Measurements from ENCODE around the gene STEAP1B.

The STEAP1B gene

GRCh38 chr7:22403344-22403743, 96.6 kb downstream of the STEAP1B start:
- in situ Hi-C loops (cut with MboI; ENCODE audit: low sequenced_read_pairs) = no loop called here

- in situ Hi-C loops (cut with MboI; ENCODE audit: low sequenced_read_pairs) = no loop called here
Observed at GRCh38 chr7:22402250-22402649, 97.7 kb downstream of the STEAP1B start.

- in situ Hi-C loops (cut with MboI; ENCODE audit: low sequenced_read_pairs) = no loop called here
Observed at GRCh38 chr7:22400936-22401553, 98.9 kb downstream of the STEAP1B start.

DNA sequence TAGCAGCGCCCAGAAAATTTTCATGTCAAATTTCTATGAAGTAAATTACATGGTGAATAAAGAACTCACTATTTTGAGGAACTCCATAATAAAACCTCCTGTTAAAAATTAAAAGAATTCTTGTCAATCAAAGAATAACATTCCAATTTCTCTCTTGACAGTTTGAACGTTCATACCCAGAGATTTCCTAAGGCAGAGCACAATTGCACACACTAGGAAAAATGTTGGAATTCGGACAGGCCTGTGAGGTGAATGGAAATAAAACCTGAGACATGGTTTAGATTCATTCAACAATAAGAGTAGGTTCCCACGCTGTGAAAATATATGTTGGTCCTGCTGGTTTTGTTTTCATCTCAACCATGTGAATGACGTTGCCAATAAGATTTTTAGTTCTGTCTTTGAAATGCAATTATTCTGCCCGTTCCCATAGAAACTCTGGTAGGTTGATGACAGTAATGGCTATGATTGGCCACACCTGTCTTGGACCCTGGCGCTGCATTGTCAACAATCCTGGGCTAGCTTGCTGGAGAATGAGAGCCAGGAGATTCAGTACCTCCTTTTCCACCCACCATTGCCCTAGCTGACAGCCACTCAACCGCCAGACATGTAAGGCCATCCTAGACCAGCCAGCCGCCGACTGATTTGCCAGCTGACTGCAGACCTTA, 99.7 kb downstream of the STEAP1B start:
- in situ Hi-C loops (cut with MboI; ENCODE audit: low sequenced_read_pairs) = no loop called here

DNA sequence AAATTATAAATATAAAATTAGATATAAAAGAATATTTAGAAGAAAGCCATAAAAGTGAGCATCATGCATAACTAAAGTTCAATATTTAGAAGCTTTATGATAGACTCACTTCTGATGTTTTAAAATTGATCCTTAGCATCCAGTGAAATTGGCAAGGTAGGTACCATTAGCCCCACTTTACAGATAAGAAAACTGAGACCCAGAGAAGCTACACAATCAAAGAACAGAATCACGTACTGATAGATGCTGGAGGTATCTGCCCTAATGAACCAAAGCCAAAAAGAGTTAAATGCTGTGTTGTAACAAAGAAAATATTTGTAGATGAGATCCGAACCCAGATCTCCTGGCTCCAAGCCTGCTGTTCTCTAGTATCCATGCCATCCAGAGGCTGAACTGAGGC, 100.4 kb downstream of the STEAP1B start:
- in situ Hi-C loops (cut with MboI; ENCODE audit: low sequenced_read_pairs) = no loop called here

DNA sequence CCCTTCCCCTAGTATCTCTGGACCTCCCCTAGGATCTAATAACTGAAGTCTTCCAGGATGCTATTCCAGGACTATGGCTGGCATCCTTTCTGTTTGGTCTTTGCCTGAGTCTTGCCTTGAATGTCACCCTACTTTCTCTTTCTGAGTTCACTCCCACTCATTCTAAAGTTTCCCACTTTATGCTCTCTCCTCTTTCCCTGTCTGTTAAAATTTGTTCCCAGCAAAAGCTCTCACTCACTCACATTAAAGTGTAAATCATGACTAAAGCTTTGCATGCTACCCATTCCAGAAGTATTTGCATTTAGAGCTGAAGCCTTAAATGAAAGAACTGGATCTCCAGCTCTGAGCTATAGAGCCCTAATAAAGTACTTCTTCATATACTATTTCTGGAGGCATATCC, 100.9 kb downstream of the STEAP1B start:
- in situ Hi-C loops (cut with MboI; ENCODE audit: low sequenced_read_pairs) = no loop called here

DNA sequence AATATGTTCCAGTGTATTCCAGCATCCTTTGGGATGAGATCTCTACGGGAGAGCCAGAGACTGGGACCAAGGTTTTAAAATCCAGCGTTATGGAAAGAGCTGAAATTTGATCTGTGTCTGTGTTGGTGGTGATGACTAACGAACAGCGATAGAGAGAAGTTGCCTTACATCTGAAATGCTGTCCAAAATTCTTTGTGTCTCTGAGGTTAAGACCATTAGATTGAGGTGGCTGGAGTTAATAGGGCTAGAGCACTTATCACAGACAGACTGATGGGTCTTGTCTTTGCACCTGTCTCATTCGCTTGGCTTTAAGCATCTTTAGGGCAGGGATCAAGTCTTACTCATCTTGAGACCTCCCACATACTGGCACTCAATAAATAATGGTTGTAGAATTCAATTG, 102.0 kb downstream of the STEAP1B start:
- in situ Hi-C loops (cut with MboI; ENCODE audit: low sequenced_read_pairs) = no loop called here

- in situ Hi-C loops (cut with MboI; ENCODE audit: low sequenced_read_pairs) = no loop called here
Observed at GRCh38 chr7:22395222-22395621, 104.8 kb downstream of the STEAP1B start.

GRCh38 chr7:22394739-22395138, 105.2 kb downstream of the STEAP1B start:
- in situ Hi-C loops (cut with MboI; ENCODE audit: low sequenced_read_pairs) = no loop called here

DNA sequence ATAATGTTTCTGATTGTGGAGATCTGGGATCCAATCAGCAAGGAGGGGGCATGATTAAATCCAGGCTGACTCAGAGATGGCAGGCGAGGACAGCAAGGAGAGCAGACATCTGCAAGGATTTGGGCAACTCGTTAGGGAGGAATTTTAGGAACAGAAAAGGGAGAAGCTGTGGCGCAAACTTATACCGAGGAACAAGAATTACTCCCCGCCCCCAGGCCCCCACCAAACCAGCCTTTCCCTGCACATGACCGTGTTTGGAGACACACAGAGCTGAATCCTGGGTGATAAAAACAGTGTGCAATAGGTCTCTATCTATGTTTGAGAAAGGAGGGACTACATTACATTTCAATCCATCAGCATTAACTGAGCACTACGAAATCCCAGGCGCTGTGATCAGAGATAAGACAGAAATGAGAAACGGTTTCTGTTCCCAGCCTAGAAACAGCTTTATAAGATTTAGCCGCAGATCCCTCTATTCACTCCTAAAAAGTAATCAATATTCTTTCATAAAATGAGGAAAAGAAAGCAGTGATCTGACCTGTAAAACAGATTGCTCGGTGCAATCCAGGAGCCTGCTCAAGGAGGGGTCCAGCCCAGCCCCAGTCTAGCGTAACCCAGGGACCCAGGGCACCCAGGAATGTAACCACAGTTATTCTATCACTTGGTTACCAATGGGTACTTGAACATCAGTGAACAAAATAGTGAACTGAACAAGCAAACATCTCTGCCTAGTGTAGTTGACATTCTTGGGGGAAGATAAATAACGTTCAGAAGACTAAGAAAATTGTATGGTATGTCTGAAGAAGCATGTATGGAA, 105.9 kb downstream of the STEAP1B start:
- in situ Hi-C loops (cut with MboI; ENCODE audit: low sequenced_read_pairs) = no loop called here

DNA sequence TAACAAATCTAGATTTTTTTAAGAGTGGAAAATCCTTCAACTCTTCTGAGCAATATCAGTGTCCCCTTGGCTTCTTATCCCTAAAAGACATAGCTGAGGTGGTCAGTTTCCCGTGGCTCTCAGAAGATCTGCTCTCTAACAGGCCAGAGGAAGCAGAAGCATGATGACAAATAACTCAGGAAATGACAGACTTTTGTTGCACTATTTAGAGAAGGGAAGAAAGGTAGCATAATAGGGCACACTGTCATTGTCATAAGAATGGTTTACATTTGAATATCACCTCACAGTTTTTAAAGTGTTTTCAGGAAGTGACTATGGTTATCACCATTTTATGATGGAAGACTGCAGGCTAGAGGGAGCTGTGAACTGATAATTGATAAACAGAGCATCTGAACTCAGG, 109.5 kb downstream of the STEAP1B start:
- in situ Hi-C loops (cut with MboI; ENCODE audit: low sequenced_read_pairs) = no loop called here

- in situ Hi-C loops (cut with MboI; ENCODE audit: low sequenced_read_pairs) = no loop called here
Observed at GRCh38 chr7:22389892-22390291, 110.1 kb downstream of the STEAP1B start.

DNA sequence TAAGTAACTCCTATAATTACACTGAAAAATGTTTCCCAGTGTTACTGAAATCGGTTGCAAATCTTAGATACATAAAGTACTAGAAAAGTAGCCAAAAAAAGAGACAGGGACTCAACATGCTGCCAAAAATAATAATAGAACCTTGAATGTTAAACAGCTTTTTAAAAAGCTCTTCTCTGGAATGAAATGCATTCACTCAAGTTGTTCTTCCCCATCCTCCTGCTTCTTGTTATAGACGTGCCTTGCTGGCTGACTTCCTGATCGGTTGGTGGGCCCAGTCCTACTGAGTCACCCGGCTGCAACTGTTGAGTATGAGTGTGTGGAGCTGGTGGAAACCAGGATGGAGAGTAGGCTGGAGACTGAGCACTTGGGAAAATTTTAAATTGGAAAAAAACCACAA, 112.4 kb downstream of the STEAP1B start:
- in situ Hi-C loops (cut with MboI; ENCODE audit: low sequenced_read_pairs) = no loop called here

DNA sequence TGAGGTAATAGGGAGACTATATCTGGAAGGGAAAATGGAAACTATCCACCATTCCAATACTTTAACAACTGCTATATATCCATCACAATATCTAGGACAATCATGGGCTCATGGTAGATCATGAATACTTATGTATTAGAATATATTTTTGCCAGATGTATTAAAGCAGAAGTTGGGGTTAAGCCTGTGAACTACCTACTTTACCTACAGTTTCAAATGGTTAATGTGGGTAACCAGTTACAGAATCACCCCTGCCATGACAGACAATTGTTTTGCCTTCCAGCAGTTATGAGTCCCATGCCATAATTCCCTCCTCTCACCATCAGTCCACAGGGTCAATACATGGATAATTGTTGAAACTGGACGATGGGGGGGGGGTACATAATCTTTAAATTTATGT, 113.1 kb downstream of the STEAP1B start:
- in situ Hi-C loops (cut with MboI; ENCODE audit: low sequenced_read_pairs) = no loop called here

GRCh38 chr7:22386206-22386858, 113.7 kb downstream of the STEAP1B start:
- in situ Hi-C loops (cut with MboI; ENCODE audit: low sequenced_read_pairs) = no loop called here

DNA sequence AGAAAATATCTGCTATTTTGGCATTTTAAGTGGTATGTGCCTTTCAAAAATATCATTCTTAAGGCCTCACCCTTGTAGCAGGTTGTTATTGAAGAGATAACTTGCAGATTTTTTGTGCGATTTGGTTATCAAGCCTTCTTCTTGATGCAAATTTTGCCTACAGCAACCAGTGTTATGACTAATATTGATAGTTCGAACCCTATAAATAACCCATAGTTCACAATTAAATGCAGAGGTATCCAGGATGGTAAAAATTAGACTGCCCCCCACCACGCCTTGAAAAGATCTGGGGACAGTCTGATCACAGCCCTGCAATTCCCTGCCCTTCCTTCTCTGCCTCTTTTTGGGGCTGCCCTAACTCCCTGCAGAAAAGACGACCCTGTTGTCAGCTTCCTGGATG, 114.7 kb downstream of the STEAP1B start:
- in situ Hi-C loops (cut with MboI; ENCODE audit: low sequenced_read_pairs) = no loop called here

GRCh38 chr7:22380333-22380732, 119.7 kb downstream of the STEAP1B start:
- in situ Hi-C loops (cut with MboI; ENCODE audit: low sequenced_read_pairs) = no loop called here

DNA sequence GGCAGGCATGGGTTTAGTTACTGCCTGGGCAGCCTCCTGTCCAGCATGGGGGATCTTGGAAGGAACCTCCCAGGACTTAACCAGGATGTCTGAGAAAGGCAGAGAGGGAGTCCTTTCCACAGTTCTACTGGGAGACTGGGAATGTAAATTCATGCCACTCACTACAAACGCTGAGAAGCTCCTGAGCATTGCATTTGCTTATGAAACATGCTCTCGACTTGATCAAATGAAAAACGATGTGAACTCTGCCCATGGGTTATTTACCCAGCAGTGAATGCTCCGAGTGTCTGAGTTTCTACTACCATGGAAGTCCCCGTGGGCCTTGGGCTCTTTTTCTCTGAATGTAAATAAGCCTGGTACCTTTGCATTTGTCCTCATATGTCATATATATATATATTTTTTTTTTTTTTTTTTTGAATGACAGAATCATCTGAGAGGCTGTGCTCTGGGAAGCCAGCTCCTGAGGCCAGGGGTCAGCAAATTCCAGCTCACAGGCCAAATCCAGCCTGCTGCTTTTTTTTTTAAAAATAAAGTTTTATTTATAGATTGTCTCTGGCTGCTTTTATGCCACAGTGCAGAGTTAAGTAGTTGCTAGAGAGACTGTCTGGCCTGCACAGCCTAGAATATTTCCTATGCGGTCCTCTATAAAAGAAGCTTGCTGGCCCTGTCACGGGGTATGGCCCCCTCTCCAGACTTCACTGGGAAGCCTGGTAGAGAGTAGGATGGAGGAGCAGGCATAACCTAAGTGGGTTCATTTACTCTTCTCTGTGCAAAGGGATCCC, 121.6 kb downstream of the STEAP1B start:
- in situ Hi-C loops (cut with MboI; ENCODE audit: low sequenced_read_pairs) = no loop called here

DNA sequence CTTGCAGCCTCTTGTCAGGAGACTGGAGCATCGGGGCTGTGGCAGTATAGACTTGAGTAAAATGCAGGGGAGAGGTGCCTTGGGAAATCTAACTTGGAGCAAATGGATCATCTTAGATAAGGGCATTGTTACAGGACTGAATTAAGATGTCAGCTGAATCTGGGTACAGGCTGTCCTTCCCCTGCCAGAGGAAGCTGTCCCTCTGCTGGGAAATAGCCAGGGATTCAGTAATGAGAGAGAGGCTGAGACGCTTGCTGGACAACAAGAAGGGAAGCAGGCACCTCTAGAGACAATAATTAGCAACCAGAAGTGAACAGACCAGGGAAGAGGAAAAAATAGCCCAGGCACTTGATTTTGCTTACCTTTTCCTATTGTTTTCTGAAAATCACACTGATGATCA, 122.3 kb downstream of the STEAP1B start:
- in situ Hi-C loops (cut with MboI; ENCODE audit: low sequenced_read_pairs) = no loop called here

- in situ Hi-C loops (cut with MboI; ENCODE audit: low sequenced_read_pairs) = no loop called here
Observed at GRCh38 chr7:22375359-22376048, 124.5 kb downstream of the STEAP1B start.

Measured in hTERT RPE-1 (cell line).